GM19193 (cell line): ENCODE measurements around the gene DHPS.

Experiments used
- POLR2A ChIP-seq: IDR thresholded peaks from 4 replicates; pipeline ENCODE4 v1.6.1; 2011; ENCODE audit not compliant: insufficient read depth, insufficient read length; ENCODE audit errors: extremely low read depth

The DHPS gene

DNA sequence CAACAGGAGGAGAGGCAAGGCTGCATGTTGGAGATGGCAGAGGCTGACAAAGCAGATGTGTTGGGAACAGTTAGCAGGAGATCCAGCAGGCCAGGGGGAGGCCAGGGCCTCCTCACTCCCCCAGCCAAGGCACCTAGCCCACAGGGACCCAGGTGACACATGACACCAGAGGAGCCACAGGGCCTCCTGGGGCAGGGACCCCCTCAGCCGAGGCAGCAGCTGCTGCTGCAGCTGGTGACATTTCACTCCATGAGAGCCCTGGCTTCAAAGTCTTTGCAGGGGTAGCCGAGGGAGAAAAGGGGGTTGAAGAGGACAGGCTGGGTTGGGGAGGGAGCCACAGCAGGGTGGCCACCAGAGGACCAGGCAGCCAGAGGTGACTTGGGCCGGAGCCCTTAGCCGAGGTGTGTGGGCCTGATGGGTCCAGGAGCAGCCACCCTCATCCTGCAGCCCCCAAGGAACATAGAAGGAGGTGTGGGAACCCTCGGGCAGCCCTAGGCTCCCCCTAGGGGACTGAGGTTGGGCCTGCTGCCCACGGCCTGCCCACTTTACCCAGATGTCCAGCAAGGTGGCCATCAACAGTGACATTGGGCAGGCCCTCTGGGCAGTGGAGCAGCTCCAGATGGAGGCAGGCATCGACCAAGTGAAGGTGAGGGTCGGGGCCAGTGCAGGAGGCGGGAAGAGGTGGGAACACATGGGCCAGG, 6.0 kb upstream of the DHPS start, which contains the start of gene GNG14:
Gene GNG14, plus strand, starts transcription at position 503 of the 701 bp plus-strand sequence. Its CDS starts 51 bp downstream, at position 554.
- no peak for TF ChIP-seq POLR2A

- no peak for TF ChIP-seq POLR2A
These were observed 4.2 kb upstream of the DHPS start for GRCh38 chr19:12685831-12686230.

DNA sequence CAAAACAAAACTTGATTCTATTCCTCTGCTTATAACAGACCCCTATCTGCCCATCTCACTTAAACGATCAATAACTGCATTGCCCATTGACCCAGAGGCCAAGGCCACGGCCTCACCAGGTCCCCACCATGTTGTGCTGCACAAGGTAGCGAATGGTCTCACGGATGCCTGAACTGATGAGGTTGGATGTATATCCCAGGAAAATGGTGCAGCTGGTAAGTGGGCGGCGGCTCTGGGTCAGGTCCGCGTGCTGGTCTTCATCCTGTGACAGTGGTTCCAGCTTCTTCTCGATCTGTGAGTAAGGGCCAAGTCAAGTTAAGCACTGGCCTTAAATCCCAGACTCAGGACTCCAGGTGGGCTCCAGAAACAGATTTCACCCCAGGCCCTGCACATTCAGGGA, 1.6 kb downstream of the DHPS start:
- no peak for TF ChIP-seq POLR2A

- TF ChIP-seq POLR2A: peak; percentile 19
These were observed 4.8 kb downstream of the DHPS start for GRCh38 chr19:12676928-12677327.

- no peak for TF ChIP-seq POLR2A
These were observed 5.3 kb downstream of the DHPS start for GRCh38 chr19:12676384-12676792.

GRCh38 chr19:12675940-12676339, 5.7 kb downstream of the DHPS start:
- peak; percentile 11 for TF ChIP-seq POLR2A

DNA sequence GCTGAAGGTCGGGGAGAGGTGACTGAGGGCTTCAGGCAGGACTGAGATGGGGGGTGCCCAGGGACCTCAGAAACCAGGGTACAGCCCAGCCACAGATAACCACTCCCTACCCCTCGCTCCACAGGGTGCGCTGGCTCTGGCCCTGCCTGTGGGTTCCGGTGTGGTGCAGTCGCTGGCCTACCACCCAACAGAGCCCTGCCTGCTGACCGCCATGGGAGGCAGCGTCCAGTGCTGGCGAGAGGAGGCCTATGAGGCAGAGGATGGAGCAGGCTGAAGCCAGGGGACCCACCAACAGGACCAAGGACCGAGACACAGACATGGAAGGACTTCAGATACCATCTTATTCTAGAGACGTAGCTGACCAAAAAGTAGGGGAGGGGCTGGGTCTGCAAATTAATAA, 6.3 kb downstream of the DHPS start:
- TF ChIP-seq POLR2A: no peak

DNA sequence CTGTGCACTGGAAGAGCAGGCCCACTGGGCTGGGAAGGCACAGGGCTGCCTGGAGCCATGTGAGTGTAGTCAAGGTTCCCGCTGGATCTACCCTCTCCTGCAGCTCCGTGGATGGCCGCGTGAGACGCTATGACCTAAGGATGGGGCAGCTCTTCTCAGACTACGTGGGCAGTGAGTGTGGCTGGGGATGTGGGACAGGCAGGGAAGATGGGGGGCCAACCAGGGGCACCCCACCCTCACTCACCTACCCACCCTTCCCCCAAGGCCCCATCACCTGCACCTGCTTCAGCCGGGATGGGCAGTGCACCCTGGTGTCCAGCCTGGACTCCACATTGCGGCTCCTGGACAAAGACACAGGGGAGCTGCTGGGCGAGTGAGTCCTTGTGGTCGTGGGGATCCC, 8.9 kb downstream of the DHPS start:
- no peak for TF ChIP-seq POLR2A

GRCh38 chr19:12670159-12670928, 11.3 kb downstream of the DHPS start:
- TF ChIP-seq POLR2A: no peak

DNA sequence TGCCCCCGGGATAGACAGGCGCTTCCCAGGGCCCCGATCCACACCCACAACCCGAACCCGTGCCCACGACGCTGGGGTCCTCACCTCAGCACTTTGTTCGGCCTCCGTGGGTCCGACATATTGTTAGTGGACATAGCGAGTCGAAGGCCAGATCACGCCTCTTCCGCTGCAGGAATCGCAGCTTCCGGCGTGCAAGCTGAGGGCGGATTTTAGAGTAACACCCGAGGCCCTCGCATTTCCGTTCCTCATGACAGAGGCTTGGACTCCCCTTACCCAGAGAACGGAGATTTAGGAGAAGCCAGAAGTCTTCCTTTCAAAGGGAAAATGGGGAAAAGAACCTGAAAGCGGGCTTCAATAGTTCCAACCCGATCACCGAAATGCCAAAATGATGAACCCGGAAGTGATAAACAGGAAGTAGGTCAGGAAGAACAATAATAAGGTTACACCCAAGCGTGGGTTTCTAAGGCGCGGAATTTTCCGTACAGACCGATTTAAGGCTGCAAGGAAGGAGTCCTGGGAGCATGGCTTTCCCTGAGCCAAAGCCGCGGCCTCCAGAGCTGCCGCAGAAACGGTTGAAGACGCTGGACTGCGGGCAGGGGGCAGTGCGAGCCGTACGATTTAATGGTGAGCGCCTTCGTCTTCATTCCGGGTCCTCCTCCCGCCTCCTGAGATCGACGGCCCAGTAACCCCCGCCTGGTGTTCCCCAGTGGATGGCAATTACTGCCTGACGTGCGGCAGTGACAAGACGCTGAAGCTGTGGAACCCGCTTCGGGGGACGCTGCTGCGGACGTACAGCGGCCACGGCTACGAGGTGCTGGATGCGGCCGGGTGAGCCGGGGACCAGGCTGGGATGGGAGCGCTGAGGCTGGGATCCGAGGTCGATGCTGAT, 12.2 kb downstream of the DHPS start:
- peak; percentile 68 for TF ChIP-seq POLR2A

DNA sequence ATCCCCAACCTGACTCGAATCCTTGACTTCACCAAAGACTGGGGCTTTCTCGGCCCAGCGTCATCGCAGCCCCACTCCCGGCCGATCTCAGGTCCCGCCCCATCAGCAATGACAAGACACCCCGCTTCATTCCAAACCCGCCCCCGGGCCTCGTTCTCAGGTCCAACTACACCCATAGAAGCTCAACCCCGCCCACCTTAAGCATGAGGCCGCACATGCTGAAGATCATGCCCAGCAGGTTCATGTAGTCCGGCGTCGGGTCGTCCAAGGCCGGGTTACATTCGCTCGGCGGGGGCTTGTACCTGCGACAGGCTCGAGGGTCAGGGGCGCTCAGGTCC, 12.8 kb downstream of the DHPS start:
- TF ChIP-seq POLR2A: no peak

- no peak for TF ChIP-seq POLR2A
These were observed 13.3 kb downstream of the DHPS start for GRCh38 chr19:12668346-12668745.

DNA sequence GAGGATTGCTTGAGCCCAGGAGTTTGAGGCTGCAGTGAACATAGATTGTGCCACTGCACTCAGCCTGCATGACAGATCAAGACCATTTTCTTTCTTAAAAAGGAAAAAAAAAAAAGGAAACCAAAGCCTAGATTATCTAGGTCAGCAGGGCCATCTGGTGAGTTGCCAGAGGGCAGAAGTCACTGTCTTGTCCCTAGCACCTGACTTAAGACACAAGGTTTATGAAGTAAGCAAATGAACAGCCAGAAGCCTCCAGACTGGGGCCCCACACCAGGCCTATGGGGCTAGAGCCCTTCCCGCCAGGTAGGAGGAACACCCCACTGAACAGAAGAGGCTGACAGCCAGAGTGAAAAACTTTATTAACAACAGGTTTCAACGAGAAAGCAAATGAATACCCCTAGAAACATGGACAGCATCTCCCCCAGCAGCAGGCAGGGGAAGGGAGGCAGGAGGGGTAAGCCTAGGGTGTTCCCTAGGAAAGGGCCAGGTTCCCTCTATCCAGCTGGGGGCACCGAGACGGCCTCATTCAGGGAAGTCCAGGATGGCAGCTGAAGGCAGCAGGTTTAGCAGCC, 13.9 kb downstream of the DHPS start:
- no peak for TF ChIP-seq POLR2A

GRCh38 chr19:12666265-12667048, 15.2 kb downstream of the DHPS start, which contains the start of the genes MAN2B1 and WDR83:
TSS of gene MAN2B1 (minus strand) at chr19:12666742. CDS start at chr19:12666701, 41 bp downstream.
TSS of gene WDR83 (plus strand) at chr19:12666807. CDS start at chr19:12669791, 2,984 bp downstream.
- TF ChIP-seq POLR2A: peak; percentile 83

DNA sequence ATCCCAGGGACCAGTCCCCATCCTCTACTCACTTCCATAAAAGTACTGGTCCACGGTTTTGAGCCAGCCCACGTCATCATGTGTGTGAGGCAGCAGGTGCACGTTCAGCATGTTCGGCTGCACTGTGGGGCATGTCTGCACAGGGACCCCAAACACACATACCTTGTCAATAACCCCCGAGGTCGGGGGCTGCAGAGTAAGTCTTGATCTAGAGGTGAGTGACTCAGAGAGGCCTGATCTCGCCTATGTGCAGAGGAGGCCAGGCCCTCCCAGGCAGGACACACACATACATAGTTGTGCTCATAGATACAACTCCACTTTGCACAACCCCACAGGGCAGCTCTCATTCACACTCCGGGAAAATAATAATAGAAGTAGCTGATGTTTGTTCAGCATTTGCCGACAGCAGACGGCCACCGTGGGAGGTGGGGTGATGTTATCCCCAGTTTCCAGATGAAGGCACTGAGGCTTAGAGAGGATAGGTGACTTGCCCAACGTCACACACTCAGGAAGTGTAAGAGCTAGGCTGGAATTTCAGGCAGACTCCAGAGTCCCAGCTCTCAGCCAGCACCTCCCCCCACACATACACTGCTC, 15.9 kb downstream of the DHPS start:
- TF ChIP-seq POLR2A: no peak

DNA sequence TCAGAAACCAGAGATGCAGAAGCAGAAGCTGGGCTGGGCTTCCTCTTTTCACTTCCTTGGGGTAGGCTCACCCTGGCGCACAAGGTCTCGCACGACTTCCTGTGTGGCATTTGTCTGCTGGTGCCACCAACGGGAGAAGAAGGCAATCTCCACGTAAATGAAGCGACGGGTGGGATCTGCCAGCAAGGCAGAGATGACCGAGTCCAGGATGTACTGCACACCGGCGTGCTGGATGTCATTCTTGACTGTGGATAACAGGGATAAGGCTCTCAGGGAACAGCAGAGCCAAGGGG, 16.5 kb downstream of the DHPS start:
- peak; percentile 64 for TF ChIP-seq POLR2A
